Ovary (tissue), 3 donors: ENCODE measurements around the gene FAM222B.
A peak's percentile ranks its signal among the peaks of the same experiment; 100 is the strongest.

Experiments used
- CTCF ChIP-seq, 3 donors: fragments of 450-650 bp in 2 of 3; fragments of 200-600 bp in 1 of 3; IDR thresholded peaks; one replicate each; pipeline versions ENCODE4 v1.5.1 to v1.8.0; 2016 to 2022; ENCODE audit warnings: antibody characterized with exemption in 3 of 3, mild to moderate bottlenecking in 1 of 3
- EP300 ChIP-seq: sonication (generic); formaldehyde crosslinking; IDR thresholded peaks from one replicate; pipeline ENCODE4 v1.6.1; 2017; ENCODE audit warnings: antibody characterized with exemption
- POLR2A ChIP-seq: fragments of 450-650 bp; IDR thresholded peaks from one replicate; pipeline ENCODE4 v1.6.1; 2017; ENCODE audit warnings: antibody characterized with exemption, mild to moderate bottlenecking, moderate library complexity
- donor health status: DM: no; HTN: no; CAD: no.

- TF ChIP-seq POLR2A (peak; percentile 75), CTCF (IDR thresholded peaks at IDR 0.05) (no peak), EP300 (peak; percentile 6)
Observed at GRCh38 chr17:28728364-28729200, 114.0 kb downstream of the FAM222B start, which contains the start of gene NEK8.
